Osteoblast (primary cell): ENCODE results near the gene PTPRB. TPM values are rescaled to one million over a fixed set of nuclear protein-coding genes. Genes with fewer than 3 reads are reported as not detected.

ENCODE experiments used
- DNase-seq: peaks from one replicate; pipeline ENCODE4 v3.0.0; 2011; ENCODE audit warnings: low spot score, mixed read lengths; ENCODE audit not compliant: insufficient read length; ENCODE audit errors: missing footprints
- H2AFZ ChIP-seq: 2 replicates; pipeline ENCODE4 v1.6.0; 2011; ENCODE audit warnings: mild to moderate bottlenecking, low read length
- H3K27ac ChIP-seq: 2 replicates; pipeline ENCODE4 v1.5.1; 2011; ENCODE audit warnings: mild to moderate bottlenecking, low read depth, low read length, moderate library complexity
- H3K27me3 ChIP-seq: 2 replicates; pipeline ENCODE4 v1.6.0; 2012; ENCODE audit warnings: mild to moderate bottlenecking, control low read depth, inconsistent platforms, low read length, moderate library complexity; ENCODE audit not compliant: insufficient read depth
- H3K36me3 ChIP-seq: 2 replicates; pipeline ENCODE4 v1.5.1; 2011; ENCODE audit warnings: mild to moderate bottlenecking, low read length, control low read depth, moderate library complexity; ENCODE audit not compliant: insufficient read depth
- H3K4me1 ChIP-seq: 2 replicates; pipeline ENCODE4 v1.5.1; 2011; ENCODE audit warnings: mild to moderate bottlenecking, low read length, control low read depth, moderate library complexity; ENCODE audit not compliant: insufficient read depth
- H3K4me2 ChIP-seq: 2 replicates; pipeline ENCODE4 v1.6.0; 2011; ENCODE audit warnings: mild to moderate bottlenecking, low read length; ENCODE audit not compliant: insufficient read depth
- H3K4me3 ChIP-seq: fragments of 200-600 bp; sonication (generic); 3 replicates; pipeline ENCODE4 v1.5.1; 2012; ENCODE audit warnings: mild to moderate bottlenecking, low read length, inconsistent platforms; ENCODE audit not compliant: insufficient read depth
- H3K79me2 ChIP-seq: 2 replicates; pipeline ENCODE4 v1.6.0; 2012; ENCODE audit warnings: mild to moderate bottlenecking, low read length, control low read depth, inconsistent platforms; ENCODE audit not compliant: insufficient read depth
- H3K9me3 ChIP-seq: 2 replicates; pipeline ENCODE4 v1.5.1; 2011; ENCODE audit warnings: low read depth, low read length, control low read depth
- H4K20me1 ChIP-seq: 2 replicates; pipeline ENCODE4 v1.6.0; 2012; ENCODE audit warnings: mild to moderate bottlenecking, low read length, control low read depth; ENCODE audit not compliant: insufficient read depth
- CTCF ChIP-seq: IDR thresholded peaks from 2 replicates; pipeline ENCODE4 v1.5.1; 2011; ENCODE audit warnings: mild to moderate bottlenecking, low read depth, low read length, moderate library complexity; ENCODE audit errors: extremely low read depth
- total RNA-seq: library from RNA; depleted of rRNA; stranded (reverse); fragments of >200 nt; gene quantifications from 2 replicates; pipeline ENCODE4 v1.2.3, GENCODE V29; 2012

The PTPRB gene
- total RNA-seq, 1 donor: 1.1 TPM

DNA sequence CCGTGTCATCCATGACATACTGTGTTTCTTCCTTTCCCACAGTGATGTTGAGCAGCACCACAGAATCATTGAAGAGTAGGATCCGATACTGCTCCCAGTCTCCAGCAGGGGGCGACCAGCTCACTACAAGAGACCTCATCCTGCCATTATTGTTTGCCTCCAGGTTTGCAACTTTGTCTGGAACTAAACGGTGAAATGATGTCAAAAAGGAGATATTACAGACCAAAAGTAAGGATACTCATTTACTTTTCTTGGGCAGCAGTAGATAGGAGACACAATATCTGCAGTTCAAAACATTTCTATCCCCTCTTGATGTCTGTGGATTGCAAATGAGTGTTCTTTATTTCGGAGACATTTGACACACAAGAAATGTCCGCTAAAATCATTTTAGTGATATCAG is 47.2 kb downstream of the PTPRB start:
- no peaks in the 10 kb centered on the region for H4K20me1 ChIP-seq
- peak; percentile 94 for TF ChIP-seq CTCF
- no peak overlapping the region for H3K4me2 ChIP-seq
- no peaks in the 10 kb centered on the region for H3K4me1 ChIP-seq
- H3K27me3 ChIP-seq: no peaks in the 10 kb centered on the region
- no peaks in the 10 kb centered on the region for H3K9me3 ChIP-seq
- no peaks in the 10 kb centered on the region for H3K36me3 ChIP-seq
- peak; percentile 63 for DNase-seq
- no peak overlapping the region for H3K27ac ChIP-seq
- no peaks in the 10 kb centered on the region for H3K79me2 ChIP-seq
- H3K4me3 ChIP-seq: no peak overlapping the region
- no peak overlapping the region for H2AFZ ChIP-seq

DNA sequence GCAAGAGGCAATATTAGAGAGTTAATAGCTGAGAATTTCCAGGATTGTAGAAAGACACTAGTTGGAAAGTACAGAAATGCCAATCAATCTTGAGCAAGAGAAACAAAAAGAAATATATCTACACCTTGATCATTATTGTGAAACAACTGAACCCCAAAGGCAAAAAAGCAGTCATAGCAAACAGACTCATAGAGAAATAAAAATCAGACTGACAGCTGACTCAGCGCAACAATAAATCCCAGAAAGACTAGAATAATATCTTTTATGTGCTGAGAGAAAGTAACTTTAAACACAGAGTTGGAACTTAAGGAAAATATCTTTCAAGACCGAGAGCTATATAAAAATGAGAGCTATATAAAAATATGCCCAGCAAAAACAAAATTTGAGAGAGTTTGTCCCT is 52.9 kb downstream of the PTPRB start:
- Histone ChIP-seq H3K36me3 (no peaks in the 10 kb centered on the region), H3K4me2 (no peak overlapping the region), H3K27me3 (peaks cover 4% of the 10 kb centered on the region), H3K9me3 (no peaks in the 10 kb centered on the region), H4K20me1 (no peaks in the 10 kb centered on the region), H3K27ac (no peak overlapping the region), H3K4me3 (no peak overlapping the region), H2AFZ (no peak overlapping the region), H3K4me1 (no peaks in the 10 kb centered on the region), H3K79me2 (no peaks in the 10 kb centered on the region)
- no peak for DNase-seq
- no peak for TF ChIP-seq CTCF

DNA sequence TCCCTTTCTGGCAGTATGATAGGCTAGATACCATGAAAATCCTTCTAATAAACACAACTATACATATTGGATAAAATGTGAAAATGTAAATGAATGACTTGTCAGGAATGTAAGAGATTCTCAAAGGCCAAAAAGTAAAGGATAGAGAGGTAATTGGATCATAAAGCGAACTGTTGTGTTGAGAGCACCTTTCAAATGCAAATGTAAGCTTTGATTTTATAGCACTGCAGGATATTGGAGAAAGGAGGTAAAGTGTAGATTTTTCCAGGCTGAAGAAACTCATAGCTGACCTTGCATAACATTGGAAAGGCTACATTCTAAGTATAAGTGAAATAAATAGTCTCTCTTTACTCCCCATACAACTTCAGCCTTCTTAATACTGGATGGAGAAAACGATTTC is 54.0 kb downstream of the PTPRB start:
- Histone ChIP-seq H3K36me3 (no peaks in the 10 kb centered on the region), H3K9me3 (no peaks in the 10 kb centered on the region), H3K27ac (no peak overlapping the region), H3K4me3 (no peak overlapping the region), H3K27me3 (peaks cover 4% of the 10 kb centered on the region), H2AFZ (no peak overlapping the region), H3K79me2 (no peaks in the 10 kb centered on the region), H4K20me1 (no peaks in the 10 kb centered on the region), H3K4me2 (no peak overlapping the region), H3K4me1 (no peaks in the 10 kb centered on the region)
- TF ChIP-seq CTCF: no peak
- DNase-seq: no peak

DNA sequence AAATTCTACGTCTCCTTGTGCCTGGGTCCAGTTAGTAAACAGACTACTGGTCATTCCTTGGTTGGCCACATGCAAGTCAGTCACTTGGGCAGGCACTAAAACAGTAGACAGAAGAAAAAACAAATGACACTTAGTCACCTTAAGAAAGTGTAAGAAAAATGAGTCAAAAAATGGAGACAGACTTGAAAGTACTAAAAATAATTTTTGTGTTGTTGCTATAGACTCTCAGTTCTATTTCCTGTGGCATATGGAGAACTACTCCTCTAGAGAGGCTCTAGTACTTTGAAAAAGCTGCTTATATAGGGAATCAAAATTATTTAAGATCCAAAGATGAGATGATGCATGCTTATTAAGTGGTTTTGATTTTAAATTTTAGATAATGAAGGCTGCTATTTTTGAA is 56.0 kb downstream of the PTPRB start:
- Histone ChIP-seq H4K20me1 (no peaks in the 10 kb centered on the region), H3K4me2 (no peak overlapping the region), H2AFZ (no peak overlapping the region), H3K79me2 (no peaks in the 10 kb centered on the region), H3K4me1 (no peaks in the 10 kb centered on the region), H3K36me3 (no peaks in the 10 kb centered on the region), H3K9me3 (no peaks in the 10 kb centered on the region), H3K27ac (no peak overlapping the region), H3K4me3 (no peak overlapping the region), H3K27me3 (peaks cover 4% of the 10 kb centered on the region)
- TF ChIP-seq CTCF: no peak
- no peak for DNase-seq
